Stromal cell of bone marrow (primary cell): Measurements from ENCODE around the gene GNAT1.
"Not testable (repeated sequence)": the region's sequence is repeated elsewhere in the genome, so short reads cannot be mapped to it uniquely, and the experiment has no call there.

Experiments
- DNase-seq: peaks from one replicate; pipeline ENCODE4 v3.0.0-alpha.2; 2012; ENCODE audit warnings: low read depth

The GNAT1 gene

GRCh38 chr3:50242851-50243542 lies 51.6 kb downstream of the GNAT1 start:
- no peak for DNase-seq

- no peak for DNase-seq
Measured at GRCh38 chr3:50243543-50243895, 52.1 kb downstream of the GNAT1 start.

GRCh38 chr3:50244813-50245212 lies 53.4 kb downstream of the GNAT1 start:
- DNase-seq: not testable (repeated sequence)

- no peak for DNase-seq
Measured at GRCh38 chr3:50245251-50245745, 53.9 kb downstream of the GNAT1 start.

- DNase-seq: peak; percentile 77
Measured at GRCh38 chr3:50245831-50246516, 54.6 kb downstream of the GNAT1 start.

GRCh38 chr3:50246517-50246954 lies 55.1 kb downstream of the GNAT1 start:
- DNase-seq: peak; percentile 93
